ENCODE results near the gene LRRFIP1.

DNA sequence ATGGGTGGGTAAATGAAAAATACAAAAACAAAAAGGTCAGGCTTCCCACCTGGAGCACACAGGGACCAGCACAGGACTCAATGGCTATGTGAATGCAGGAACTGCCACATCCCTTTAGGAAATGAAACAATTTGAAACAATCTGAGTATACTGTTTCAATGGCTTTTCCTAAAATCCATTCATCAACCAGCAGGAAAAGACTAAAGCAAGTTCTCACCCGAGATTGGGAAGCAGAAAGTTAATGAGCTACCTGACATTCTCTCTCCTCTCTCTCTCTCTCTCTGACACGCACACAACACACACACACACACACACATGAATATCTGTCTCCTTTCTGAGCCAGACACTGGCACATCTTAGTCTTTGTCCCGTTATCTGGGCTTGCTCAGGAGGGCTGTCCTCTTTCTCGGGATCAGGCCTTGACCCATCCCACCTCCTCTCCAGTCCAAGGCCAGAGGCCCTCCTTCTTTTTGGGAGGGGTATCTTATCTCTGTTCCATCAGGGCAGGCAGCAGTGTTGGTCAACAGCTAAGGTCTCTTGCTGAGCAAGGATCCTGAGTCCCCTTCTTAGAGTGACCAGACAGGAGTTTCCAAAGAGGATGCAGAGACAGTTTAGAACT, 11.6 kb upstream of the LRRFIP1 start:
- TF ChIP-seq, protein P1, sequence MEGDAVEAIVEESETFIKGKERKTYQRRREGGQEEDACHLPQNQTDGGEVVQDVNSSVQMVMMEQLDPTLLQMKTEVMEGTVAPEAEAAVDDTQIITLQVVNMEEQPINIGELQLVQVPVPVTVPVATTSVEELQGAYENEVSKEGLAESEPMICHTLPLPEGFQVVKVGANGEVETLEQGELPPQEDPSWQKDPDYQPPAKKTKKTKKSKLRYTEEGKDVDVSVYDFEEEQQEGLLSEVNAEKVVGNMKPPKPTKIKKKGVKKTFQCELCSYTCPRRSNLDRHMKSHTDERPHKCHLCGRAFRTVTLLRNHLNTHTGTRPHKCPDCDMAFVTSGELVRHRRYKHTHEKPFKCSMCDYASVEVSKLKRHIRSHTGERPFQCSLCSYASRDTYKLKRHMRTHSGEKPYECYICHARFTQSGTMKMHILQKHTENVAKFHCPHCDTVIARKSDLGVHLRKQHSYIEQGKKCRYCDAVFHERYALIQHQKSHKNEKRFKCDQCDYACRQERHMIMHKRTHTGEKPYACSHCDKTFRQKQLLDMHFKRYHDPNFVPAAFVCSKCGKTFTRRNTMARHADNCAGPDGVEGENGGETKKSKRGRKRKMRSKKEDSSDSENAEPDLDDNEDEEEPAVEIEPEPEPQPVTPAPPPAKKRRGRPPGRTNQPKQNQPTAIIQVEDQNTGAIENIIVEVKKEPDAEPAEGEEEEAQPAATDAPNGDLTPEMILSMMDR (IDR thresholded peaks at IDR 0.05; ENCODE audit: borderline replicate concordance, extremely low read depth, low read length, poor library complexity, severe bottlenecking): no peak
- no peak for TF ChIP-seq EZH2 (IDR thresholded peaks at IDR 0.05; ENCODE audit: borderline replicate concordance, low read depth, low read length, severe bottlenecking)
